M059J (cell line): ENCODE results near the gene CDK15. TPM values are rescaled to one million over a fixed set of nuclear protein-coding genes. Genes with fewer than 3 reads are reported as not detected.
"Not testable (repeated sequence)": the region's sequence is repeated elsewhere in the genome, so short reads cannot be mapped to it uniquely, and the experiment has no call there.

Experiments
- DNase-seq: peaks from one replicate; pipeline ENCODE4 v3.0.0-alpha.2; 2012; ENCODE audit warnings: low read depth
- total RNA-seq: library from RNA; depleted of rRNA; stranded (reverse); fragments of >200 nt; shearing (Covaris generic); gene quantifications from 2 replicates; pipeline ENCODE4 v1.2.3, GENCODE V29; 2014

CDK15 gene
- total RNA-seq, 1 experiment from 2014 or later, result 17.6 TPM

DNA sequence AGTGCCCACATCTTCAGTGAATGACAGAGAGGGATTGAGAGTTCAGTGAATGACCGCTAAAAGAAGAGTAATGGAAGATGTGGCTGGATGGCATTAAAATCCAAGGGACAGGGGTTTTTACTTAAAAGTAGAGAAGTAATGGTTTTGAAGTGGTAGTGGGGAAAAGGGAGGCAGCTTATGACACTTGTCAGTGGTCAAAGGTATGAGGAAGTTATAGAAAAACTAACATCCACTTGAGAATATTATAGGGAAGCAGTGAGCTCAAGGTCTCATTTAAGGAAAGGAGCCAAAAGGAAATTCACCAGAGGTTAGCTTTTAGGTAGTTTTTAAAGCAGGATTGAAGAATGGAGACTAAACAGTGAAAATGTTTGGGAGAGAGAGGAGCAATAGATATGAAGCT, 24.3 kb downstream of the CDK15 start:
- no peak for DNase-seq

DNA sequence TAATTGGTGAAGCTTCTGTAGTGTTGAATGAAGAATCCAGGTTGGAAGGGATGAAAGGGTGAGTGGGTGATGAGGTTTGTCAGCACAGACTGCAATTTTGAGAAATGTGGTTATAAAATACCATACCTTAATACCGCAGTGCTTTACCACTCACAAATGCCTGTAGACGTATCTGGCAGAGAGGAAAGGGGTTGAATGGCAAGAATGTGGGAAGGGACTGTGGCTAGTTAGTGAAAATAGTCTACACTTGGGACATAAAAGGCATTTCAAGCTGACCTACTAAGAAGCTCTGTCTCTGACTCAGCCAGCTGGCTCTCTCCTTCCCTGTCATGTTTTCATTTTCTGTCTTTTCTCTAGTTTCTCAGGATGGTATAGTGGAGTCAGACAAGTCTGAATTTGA, 25.1 kb downstream of the CDK15 start:
- peak; percentile 90 for DNase-seq

DNA sequence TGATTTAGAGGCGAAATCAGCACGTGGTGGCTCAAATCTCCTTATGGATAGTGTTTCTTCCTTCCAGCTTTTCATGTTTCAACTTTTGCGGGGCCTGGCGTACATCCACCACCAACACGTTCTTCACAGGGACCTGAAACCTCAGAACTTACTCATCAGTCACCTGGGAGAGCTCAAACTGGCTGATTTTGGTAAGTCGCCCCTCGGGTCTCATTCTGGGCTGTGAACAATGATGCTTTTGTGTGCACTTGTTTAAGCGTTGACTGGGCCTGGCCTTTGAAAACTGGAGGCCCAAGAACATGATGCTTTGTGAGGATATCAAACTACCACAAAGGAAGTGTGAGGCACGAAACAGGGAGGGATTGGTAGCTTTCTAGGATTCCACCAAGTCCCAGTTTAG, 27.4 kb downstream of the CDK15 start:
- peak; percentile 15 for DNase-seq

DNA sequence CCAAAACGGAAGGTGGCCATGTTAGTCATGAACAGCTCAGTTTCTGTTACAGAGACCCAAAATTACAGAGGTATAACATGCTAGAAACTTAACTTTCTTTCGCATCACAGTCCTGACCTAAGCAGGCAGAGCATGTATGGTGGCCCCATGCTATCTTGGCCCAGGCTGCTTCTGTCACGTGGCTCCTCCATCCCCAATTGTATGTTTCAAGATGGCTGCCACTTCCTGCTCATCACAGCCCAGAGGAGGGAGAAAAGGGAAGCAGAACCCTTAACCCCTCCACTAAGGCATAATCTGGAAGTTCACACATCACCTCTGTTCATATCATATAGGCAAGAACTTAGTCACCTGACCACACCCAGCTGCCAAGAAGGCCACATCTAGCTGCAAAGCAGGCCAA, 28.7 kb downstream of the CDK15 start:
- DNase-seq, result no peak

DNA sequence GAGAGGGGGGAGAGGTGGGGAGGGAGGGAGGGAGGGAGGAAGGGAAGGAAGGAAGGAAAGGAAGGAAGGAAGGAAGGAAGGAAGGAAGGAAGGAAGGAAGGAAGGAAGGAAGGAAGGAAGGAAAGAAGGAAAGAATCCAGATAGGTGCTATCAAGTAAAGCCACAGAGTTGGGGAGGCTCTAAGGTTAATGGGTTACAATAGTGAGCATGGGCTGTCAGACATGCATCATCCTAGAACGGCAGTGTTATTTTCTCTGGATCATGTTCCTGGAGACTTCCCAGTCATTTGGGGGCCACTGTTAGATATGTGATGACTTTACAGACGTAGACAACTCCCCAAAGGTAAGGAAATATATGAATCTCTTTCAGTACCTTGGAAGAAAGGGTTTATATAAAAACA, 31.1 kb downstream of the CDK15 start:
- DNase-seq, result no peak

DNA sequence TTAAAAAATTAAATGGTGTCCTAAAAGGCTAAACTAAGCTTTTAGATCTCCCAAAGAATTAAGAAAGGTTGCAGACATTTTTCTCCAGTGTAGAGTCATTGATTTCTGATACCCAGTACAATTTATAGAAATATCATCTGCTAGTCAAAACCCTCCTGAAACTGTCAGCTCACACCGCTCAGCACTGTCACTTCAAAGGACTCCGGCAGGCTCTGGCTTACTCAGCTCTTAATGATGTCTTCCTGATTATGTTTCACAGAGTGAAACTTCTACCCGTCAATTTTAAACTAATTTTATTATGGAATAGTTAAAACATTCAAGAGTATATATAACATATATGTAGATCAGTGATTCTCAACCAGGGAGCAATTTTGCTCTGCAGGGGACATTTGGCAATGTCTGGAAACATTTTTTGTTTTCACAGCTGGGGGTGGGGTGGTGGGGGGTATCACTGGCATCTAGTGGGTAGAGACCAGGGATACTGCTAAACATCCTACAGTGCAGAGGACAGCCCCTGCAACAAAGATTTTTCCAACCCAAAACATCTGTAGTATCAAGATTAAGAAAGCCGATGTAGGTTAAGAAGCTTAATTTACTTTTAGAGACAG, 31.6 kb downstream of the CDK15 start:
- DNase-seq, result no peak

DNA sequence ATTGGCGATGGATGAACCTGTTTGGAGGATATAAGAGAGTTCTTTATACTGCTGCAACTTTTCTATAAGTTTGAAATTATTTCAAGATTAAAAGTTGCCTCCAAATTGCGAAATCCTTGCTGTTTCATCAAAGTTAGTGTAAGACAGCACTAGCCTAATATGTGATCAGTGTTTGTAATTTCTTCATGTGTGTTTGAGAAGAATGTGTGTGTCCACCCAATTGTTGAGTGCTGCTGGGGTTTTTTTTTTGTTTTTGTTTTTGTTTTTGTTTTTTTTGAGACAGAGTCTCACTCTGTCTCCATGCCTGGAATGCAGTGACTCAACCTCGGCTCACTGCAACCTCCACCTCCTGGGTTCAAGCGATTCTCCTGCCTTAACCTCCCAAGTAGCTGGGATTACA, 33.4 kb downstream of the CDK15 start:
- no peak for DNase-seq

DNA sequence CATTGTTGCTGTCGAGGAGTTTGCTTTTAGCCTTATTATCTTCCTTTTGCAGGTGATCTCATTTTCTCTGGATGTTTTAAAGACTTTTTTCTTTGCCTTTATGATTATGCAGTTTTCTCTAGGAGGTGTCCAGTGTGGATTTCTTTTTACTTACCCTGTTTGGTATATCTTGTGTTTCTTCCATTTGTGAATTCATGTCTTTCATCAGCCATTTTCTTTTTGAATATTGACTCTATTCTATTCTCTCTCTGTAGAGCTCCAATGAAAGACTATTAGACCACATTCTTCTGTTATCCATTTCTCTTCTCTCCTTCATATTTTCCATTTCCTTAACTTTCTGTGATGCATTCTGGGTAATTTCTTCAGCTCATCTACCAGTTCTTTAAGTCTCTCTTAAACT, 34.4 kb downstream of the CDK15 start:
- no peak for DNase-seq

DNA sequence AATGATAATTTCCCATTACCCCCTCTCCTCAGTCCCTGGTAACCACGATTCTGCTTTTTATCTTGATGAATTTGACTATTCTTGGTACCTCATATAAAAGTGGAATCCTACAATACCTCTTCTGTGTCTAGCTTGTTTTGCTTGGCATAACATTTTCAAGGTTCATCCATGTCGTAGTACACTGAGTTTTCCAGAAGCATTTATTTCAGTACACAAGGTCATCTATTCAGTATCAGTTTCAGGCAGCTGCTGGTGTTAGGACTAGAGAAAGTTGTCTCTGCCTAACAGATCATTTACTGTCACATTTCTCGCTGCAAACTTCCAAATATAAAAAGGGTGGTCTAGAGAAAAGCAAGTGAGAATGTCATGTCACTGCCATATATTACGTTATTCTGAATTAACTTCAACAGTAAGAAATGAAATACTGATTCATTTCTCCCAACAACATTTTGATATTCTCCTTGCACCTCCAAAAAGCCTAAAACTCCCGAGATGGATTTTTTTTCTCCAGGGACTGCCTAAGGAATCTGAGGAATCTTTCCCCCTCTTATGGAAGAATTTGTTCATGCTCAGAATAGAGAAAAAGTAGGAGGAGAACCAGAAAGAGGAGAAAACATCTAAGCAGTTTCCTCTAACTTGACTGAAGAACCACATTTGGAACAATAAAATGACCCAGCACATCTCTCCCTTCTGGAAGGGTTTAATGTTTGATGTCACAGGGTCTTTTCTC, 36.0 kb downstream of the CDK15 start:
- no peak for DNase-seq

DNA sequence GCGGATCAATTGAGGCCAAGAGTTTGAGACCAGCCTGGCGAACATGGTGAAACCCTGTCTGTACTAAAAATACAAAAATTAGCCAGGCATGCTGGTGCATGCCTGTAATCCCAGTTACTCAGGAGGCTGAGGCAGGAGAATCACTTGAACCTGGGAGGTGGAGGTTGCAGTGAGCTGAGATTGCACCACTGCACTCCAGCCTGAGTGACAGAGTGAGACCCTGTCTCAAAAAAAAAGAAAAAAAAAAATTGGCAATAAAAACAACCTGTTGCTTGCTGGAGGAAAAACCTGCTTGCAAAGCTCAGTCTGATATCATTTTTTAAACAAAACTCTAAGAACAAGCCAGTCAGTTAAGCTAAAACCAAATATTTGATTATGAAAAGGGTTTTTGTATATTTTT, 38.6 kb downstream of the CDK15 start:
- DNase-seq, result not testable (repeated sequence)

DNA sequence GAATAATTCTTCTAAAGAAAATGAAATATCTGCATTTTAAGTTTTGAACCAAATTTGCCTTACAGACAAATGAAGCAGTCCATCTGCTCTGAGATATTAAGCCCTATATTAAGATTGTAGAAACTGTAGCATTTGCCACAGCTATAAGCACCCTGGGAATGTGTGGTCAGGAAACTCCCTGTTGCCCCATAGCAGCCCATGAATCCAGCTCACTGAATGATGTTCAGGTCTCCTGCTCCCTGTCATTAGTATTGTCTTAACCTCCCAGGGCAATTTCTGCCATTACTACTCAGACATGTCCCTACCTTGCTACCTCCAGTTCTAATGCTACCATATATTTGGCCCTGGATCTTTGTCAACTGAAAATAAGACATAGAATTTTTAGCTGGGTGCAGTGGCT, 41.1 kb downstream of the CDK15 start:
- no peak for DNase-seq

DNA sequence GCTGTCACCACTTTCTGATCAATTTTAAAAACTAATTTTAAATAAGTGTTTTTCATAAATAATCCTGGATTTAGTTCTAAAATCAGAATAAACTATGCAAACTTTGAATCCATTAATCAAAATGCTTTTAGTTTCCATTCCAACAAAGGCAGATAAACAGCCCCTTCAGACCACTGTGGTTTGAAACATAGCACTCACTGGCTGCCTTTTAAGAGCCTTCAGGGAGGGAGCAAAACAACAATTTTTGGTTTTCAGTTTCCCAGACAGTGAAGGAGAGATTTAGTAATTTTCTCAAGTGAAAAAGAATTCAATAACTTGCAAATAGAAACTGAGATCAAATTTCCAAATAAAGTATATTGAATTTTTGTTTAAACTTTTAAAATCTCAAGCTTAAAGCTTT, 46.1 kb downstream of the CDK15 start:
- no peak for DNase-seq

DNA sequence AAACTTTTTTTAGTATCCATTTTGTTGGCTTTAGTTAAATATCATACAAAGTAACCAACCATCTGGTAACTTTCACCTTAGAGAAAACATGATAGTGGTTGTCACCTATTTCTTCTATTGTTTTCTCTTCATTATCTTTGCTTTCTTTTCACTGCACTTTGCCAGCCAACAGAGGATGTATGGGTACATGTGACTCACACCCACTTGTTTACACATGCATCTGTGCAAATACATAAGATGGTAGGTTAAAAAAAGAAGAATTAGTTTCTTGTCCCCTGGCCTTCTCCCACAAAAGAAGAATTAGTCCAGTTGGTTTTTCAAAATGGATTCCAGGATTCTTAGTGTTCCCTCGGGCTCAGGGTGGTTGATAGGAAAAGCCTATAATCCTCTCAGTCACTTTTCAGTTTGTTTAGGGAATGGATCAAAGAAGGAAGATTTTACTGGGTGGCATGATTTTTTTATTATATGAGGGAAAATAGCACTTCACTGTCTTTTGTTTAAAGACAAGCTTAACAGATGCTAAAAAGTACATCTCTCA, 46.6 kb downstream of the CDK15 start:
- no peak for DNase-seq

DNA sequence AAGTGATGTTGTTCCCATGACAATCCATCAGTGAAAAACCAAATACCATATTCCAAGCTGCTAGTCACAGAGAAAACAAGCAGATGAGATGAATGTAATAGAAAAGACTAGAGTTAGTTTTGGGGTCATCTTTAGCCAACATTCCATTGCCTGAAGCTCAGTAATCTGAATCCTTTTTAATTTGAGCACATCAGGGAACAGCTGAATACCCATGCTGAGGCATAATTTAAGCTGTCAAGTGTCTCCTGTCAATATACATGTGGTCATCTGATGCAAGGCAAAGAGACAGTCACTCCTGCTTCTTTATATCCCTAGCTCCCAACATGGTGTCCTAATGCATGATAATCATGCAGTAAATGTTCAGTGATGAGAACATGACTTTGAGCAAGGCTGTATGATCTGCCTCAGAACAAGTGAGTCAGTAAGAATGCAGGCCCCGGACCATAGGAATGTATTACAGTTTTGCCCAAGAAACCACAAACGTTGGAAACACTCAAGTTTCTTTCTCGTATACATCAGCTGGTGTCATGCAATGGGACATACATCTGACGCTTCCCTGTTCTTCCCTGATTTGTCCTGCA, 48.0 kb downstream of the CDK15 start:
- DNase-seq, result peak; percentile 96

DNA sequence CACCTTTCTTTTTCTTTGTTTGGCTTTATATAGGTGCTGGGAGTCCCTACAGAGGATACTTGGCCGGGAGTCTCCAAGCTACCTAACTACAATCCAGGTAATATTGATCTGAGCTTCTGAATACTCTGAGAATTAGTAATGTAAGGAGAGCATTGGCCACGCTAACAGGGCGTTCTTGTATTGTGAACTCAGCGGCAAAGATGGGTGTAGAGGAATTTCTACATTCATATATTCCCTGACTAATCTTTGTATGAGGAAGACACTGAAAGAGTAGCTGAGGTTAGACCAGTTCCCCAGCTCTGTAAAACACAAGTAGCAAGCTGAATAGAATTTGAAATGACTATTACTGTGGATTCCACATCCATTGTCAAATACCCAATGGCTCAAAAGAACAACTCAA, 48.5 kb downstream of the CDK15 start:
- peak; percentile 65 for DNase-seq

DNA sequence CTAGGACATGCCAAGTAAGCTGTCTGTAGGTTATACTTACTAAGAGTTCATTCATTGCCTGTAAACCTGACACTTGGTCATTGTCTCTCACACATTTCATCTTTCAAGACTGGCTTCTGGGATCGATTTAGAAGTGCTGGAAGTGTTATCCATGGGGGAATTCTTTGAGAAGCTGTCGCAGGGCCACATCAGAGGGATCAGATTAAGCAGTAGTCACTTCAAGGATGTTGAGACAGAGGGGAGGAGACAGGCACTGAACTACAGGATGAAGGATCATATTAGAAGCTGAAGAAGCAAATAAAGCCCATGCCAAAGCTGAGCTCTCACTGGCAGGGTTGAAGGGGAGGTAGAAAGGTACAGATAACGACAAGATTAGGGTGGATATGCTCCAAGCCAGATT, 49.0 kb downstream of the CDK15 start:
- peak; percentile 35 for DNase-seq

DNA sequence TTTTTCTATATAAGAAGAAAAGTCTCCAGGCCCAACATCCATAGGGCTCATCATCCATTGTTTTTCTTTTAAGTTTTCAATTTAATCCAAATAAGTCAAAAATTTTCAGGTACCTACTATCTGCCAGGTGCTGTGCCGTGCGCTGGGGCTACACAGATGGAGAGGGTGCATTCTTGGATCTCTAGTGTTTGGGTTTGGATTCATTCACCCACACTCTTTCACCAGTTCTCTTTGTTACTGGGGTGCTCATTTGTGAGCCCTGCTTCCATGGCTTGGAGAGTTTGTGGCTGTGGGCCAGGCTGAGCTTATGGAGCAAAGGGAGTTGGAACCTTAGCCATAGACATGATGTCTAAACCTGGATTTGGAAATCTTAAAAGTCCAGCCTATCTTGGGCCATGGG, 51.0 kb downstream of the CDK15 start:
- DNase-seq, result no peak

DNA sequence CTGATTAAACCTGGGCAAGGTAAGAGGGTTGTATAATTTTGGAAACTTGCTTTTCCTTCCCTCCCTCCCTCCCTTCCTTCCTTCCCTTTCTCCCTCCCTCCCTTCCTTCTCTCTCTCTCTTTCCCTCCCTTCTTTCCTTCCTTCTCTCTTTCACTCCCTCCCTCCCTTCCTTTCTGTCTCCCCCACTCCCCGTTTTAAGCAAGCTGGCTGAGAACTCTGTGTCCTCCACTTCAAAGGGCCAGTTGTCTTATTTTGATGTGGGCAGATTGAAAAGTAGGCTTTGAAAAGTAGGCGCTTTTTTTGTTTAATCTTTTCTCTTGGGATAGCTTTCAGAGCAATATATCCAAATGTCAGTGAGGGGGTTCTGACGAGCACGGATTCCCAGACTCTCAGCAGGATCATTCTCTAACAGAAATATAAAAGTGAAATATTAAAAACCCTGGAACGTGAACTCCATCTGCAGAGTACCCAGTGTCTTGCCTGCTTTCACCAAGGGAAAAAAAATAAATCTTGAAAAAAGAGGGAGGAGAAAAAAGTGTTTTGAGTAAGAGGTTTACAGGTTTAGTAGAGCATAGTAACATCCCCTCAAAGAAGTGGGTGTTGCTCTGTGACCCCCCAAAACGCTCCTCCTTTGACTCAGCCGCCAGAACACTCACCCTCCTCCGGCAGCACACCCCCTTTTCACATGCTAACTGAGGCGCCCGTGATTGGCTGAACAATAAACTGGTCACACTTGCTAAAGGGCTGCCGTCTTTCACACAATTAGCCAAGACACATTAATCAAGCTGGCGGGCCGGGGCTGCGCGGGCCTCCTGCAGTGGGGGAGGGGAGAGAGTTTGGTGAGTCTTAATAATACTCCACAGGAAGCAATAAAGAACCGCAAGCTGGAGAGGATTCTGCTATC, 52.2 kb downstream of the CDK15 start:
- peak; percentile 95 for DNase-seq

DNA sequence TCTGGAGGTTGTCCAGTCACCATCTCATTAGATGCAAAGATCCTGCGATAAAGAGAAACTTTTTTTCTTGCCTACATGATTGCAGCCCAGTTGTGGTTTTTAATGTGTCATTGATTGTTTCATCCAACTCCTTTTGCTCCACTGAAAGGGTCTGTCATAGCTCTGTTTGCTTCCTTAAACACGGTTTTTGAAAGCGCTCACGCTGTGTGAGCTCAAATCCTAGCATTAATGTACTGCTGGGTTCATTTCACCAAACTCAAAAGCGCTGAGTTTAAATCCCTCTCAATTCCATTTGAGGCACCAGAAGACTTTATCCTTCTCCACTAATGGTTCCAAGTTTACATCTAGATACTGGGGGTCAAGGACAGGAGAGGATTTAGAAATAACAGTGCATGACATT, 53.6 kb downstream of the CDK15 start:
- DNase-seq, result peak; percentile 90

DNA sequence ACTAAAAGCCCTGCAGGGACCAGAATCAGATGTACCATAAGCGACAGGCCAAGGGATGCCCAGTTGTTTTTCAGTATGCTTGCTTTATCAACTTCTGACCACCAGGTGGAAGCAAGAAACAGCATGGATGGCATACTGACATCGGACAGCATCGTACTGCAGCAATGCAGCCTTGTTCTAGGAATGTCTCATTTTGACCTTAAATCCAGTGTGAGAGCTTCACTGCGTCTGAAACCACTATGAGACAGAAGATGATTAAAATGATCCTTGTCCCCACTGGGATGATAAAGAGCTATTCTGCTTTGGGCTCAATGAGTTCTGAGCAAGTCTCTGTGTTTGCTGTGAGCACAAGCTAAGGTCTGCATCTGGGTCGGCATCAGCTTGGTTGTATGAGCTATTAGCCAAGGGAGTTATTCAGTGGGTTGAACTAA, 54.3 kb downstream of the CDK15 start:
- peak; percentile 83 for DNase-seq

DNA sequence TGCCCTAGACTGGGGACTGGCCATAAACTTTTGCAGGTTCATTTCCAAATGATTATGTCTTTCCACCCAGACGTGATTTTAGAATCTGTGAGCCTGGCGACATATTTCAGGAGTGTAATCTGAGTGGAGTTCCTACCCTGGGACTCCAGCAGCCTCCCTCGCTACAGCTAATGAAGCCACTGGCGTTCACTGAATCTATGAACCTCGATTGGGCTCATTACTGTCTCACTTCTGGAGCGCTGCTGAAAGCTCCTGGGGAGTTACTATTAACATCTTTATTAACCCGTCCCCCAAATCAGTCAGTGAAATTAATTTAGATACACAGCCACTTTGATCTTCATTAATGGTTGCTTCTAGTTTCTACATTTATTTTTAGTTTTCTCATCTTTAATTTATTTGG, 56.5 kb downstream of the CDK15 start:
- DNase-seq, result no peak
